ENCODE data around the gene SPTAN1.

GRCh38 chr9:128632486-128632885 lies 80.1 kb downstream of the SPTAN1 start:
- TF ChIP-seq ARNTL (CRISPR knock-in tag; IDR thresholded peaks at IDR 0.05; ENCODE audit: borderline replicate concordance, low read depth) (no peak), PATZ1 (CRISPR knock-in tag; IDR thresholded peaks at IDR 0.05; ENCODE audit: borderline replicate concordance) (no peak), ZNF8 (CRISPR knock-in tag; IDR thresholded peaks at IDR 0.05) (no peak)

Data from SK-N-SH treated with all-trans-retinoic acid at 6 μM for 48 hours (cell line).